Colon (tissue), 2 donors: ENCODE results near the gene VWA8.
A peak's percentile ranks its signal among the peaks of the same experiment; 100 is the strongest.
"Not testable (repeated sequence)": the region's sequence is repeated elsewhere in the genome, so short reads cannot be mapped to it uniquely, and the experiment has no call there.

Experiments
- FAIRE-seq: peaks from 2 replicates; lab custom pipeline; 2012; peaks lifted over from hg19 to GRCh38; lab: Jason Lieb, UNC
- donor health status: control.
- donor health status: control.

The VWA8 gene

DNA sequence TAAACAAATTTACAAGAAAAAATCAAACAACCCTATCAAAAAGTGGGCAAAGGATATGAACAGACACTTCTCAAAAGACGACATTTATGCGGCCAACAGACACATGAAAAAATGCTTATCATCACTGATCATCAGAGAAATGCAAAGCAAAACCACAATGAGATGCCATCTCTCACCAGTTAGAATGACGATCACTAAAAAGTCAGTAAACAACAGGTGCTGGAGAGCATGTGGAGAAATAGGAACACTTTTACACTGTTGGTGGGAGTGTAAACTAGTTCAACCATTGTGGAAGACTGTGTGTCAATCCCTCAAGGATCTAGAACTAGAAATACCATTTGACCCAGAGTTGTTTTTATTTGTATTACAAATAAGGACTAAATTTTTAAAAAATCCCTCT, 215.4 kb downstream of the VWA8 start:
- not testable (repeated sequence) for FAIRE-seq

DNA sequence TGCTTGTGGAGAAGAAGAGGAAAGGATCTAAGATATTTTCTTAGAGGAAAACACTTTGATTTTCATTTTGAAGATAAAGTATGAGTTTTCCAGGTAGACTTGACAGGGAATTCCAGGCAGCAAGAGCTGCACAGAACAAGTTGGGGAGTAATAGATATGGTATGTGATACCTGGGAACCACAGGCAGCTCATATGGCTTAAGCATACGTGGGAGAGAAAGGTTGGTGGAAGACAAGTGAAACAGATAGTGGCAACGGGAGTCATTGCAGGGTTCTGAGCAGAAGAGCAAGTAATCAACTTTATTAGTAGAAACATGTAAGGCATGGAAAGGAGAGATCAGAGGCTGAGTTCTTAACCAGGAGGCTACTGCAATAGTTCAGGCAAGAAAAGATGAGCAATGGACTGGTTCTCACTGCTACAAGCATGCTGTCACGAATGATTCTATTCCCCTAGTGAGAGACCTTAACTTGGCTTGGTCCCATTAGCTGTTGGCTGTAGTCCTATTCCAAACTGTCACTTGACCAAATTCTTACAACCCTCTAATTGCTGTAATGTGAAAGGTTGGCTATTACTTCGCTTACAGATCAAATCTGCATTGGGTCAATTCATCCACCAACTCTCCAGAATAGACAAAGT, 217.9 kb downstream of the VWA8 start:
- FAIRE-seq = no peak

DNA sequence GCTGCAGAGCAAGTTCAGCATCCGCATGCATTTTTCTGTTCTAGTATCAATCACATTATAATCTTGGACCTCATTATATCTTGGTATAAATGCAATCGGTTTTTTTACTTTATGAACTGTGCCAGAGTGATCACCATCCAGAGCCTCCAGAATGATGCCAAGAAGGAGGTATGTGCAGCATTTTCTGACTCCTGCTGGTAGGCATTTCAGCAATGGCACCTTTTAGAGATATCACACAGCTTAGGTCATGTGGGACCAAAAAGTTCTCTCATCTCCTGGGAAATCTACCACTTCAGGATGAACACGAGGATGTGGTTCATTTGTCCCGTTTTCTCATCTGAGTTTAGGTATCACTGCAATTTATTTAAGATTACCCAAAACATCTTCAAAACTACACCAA, 220.4 kb downstream of the VWA8 start:
- FAIRE-seq = no peak

DNA sequence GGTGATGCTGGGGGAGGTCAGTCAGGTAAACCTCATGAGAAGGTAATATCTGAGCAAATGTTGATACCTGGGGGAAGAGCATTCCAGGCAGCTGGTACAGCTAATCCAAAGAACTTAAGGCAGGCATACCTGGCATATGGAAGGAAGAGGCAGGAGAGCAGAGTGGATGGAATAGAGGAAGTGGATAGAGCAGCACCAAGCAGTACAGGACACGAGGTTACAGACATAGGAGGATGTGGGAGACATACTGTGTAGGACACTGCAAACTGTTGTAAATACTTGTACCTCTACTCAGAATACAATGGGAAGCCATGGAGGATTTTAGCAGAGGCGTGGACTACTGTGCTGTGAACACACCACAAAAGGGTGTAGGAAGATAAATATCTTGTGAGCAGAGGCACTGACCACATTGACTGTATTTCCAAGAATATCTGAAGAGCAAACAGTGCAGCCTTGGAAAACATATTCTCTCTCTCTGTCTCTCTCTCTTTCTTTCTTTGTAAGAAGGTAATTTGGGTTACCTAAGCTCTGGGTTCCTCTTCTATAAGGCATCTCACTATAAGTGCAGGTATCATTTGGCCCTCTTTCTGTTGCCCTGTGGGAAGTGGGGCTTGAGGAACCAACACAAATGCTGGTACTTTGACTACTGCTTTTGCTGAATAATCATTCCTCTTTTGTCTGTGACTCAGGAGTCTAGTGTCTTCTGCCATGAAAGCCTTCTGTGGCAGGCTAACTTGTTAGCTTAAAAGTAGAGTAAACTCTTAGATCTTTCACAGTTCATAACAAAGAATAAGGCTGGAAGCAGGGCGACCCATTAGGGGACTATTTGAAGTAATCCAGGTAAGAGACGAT, 238.0 kb downstream of the VWA8 start:
- no peak for FAIRE-seq

DNA sequence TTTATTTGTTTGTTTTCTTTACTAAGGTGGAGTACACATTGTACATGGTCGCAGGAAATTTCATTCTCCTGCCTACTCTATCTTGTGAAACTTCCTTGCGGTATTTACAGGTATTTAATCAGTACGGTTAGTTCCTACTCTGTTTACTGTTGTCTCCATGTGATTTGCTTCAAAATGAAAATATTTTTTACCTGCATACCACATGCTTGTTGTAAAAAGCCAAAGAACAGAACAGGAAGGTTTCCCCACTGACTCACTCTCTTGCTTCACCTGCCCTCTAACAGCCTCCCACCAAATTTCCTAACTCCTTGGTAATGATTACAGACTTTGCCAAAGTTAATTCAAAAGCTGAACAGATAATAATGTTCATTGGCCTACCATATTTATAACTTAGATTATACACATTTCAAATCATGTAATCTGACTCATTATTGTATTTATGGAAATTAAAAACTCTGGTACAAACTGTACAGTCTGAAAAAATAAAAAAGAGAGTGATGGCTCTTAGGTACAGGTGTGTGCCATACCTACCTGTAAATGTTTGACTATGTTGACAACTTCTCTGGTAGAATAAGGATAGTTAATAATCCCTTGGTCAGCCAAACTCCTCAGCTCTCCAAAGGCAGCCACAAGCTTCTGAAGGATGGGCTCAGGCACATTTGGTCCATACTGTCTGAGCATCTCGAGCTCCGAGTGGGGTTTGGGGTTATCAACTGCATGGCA, 239.9 kb downstream of the VWA8 start:
- no peak for FAIRE-seq

DNA sequence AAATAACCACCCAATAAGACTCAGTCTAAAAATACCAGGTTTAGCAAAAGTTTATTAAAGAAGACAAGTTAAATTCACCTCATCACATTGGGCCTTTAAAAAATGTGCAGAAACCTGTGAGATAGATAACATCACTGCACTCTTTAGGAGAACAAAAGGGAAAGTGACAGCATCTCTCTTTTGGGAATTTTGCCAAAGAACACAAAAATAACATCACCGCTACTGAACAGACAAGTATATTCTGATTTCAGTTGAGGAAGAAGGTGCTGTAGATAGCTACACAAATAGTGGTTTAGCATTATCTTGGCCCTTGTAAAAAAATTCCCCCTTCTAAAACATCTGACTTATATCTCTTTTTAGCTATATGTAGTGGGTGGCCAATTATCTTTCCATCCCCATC, 244.7 kb downstream of the VWA8 start:
- FAIRE-seq = no peak

DNA sequence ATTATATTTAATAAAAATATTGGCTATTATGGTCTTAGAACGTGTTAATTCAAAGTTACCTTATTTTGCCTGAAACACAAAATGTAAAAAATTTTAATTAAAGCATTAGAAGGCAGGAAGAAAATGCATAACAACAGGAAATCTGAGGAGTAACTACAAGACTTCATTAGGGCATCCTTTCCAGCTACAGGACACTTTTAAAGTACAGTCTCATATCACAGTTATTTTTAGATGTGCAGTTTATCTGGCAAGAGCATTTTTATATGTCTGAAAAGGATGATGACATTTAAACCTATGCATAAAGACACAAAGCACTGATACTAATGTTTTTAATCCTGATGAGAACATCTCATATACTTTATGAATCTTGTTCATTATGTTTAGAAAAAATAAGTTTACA, 247.5 kb downstream of the VWA8 start:
- FAIRE-seq = no peak

DNA sequence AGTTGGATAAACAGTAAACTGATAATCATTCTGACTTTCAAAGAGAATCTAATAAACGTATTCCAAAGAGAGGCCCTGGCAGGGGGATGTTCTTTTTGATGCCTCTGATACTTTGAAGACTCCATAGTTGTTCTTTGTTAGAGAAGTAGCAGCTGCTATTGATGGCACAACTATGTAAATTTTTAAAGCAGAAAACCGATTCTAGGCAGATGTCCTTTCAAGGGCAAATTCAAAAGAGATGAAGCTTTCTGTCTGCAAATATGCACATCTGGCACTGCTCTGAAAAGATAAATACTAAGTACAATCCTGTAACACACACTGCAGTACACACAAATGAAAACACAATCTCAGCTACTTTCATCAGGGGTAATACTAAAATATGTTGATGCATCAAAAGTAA, 250.1 kb downstream of the VWA8 start:
- no peak for FAIRE-seq

DNA sequence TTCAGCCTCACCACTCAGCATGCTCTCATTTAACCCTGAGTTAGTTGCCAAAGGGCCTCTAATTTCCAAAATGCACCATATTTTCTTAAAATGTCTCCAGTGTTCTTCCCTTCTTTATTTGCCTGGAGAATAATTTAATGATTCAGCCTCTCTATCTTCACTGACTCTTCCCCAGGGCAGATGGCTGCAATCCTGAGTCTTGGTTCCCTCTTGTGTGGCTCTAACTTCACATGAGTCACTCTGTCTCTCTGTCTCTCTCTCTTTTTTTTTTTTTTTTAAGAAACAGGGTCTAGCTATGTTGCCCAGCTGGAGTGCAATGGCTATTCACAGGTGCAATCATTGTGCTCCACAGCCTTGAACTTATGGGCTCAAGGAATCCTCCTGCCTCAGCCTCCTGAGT, 251.4 kb downstream of the VWA8 start:
- no peak for FAIRE-seq

DNA sequence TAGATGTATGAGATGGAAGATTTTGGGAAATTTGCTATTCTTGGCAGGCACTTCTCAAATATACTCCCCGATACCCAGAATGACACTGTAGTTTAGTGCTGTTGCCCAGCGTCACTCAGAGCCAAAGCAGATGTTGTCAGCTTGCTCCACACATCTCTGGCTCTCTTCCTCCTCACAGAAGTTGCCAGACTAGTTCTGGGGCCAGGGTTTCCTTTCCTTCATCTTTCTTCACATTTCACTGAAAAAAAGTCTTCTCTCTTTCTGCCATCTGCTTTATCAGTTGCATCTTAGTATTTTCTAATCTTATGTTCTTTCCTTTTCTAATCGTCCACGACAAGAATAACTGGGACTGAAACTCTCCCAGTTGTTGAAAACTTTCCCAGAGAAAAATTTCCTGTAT, 252.2 kb downstream of the VWA8 start:
- no peak for FAIRE-seq

DNA sequence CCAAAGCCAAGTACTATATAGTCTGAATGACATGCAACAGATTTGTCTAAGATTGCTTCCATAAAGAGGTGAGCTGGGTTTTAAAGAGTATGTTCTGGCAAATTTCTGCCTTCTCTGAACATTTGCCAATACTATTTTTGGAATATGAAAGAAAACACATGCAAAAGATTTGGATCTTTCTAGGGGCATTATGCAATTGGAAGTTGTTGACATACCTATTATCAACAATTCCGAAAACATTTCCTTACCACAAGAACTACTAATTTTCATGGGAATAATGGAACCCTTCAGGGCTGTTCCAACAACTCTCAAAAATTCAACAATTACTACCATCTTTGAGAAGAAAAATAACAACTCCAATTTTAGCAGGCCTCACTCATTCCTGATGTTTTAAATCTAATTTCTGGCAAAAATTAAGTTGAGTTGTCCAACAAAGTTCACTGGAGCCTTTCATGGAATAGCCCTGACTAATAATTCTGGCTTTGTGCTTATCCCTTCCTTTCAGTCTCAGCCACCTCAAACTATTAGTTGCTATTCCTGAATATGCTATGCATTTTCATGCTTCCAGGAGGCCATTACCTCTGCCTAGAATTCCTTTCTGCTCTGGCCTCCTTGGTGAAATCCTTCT, 253.6 kb downstream of the VWA8 start:
- no peak for FAIRE-seq

DNA sequence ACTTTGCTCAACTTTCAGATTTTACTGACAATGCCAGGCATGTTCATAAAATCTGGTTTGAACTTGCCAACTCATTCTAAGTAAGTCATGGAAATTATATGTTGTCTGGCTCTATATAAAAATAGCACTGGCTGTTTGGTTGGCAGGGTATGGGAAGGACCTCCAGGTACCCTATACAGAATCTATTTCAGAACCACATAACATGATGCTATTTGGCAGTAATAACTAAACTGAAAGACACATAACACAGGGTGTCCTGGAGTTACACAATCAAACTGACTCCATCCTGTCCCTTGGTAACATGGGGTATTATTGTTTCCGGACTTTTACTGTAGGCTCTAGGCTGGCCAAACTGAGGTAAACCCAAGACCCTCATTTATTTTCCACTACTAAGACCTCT, 254.8 kb downstream of the VWA8 start:
- FAIRE-seq = no peak

DNA sequence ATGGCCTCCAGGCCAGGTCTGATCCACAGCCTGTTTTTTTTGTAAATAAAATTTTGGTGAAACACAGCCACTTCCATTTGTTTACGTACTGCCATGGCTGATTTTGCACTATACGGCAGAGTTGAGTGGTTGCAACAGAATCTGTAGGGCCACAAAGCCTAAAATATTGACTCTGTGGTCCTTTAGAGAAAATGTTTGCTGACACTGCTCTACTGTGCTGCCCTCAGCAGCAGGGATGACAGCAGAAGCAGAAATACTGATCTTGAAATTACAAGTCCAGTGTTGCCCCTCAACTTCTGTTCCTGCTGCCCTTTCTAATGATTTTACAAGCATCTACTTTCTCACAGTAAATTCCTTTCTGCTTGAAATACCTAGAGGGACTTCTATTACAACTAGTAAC, 258.4 kb downstream of the VWA8 start:
- no peak for FAIRE-seq

DNA sequence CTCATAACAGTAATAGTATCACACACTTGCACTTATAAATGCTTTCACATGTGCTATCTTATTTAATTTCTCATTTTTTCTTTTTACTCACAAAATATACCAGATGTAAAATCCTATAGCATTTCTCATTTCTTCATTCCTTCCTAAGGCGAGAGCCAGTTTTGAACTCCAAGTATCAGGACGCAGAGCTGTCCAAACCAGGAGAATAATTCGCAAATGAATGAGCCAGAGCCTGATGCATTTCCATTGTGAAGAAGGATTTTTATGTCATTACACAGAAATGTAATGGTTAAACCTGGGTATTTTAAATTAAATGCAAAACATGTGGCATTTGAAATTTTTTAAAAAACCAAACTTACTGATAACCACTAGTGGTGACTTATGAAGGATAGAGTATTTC, 259.2 kb downstream of the VWA8 start:
- no peak for FAIRE-seq

DNA sequence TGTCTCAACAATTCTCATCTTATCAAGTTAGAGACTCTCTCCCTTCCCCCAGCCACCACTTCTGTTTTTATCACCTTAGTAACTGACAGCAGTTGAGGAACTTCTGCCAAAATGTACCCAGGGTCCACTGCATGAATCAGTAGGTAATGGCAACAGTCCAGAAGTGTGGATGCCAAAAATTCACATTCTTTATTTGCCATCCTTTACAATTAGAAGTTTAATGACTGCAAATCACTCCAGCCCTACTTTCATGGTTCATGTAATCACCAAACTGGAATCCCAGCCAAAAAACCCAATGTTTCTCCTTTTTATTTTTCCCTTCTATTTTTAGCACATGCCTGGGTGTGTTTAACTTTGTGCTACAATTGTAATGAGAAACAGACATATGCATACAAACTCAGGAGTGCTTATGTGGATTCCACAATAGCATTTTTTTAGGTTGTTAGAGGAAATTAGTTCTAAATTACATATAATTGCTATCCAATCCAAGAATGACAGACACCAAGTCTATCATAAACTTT, 260.1 kb downstream of the VWA8 start:
- no peak for FAIRE-seq

DNA sequence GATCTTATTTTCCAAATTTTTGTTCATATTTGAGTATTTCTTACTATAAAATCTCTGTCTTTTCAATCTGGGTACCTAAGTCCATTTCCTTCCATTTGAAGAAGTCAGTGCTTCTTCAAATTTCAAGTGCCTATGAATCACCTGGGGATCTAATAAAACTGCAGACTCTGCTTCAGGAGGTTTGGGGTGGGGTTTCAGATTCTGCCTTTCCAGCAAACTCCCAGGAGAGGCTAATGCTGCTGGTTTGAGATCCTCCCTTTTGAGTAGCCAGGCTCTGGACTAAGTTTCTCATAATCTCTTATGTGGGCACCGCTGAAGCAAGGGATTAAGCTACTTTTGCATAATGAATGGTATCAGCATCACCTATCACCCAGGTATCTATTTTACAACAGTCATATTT, 261.1 kb downstream of the VWA8 start:
- FAIRE-seq = no peak

DNA sequence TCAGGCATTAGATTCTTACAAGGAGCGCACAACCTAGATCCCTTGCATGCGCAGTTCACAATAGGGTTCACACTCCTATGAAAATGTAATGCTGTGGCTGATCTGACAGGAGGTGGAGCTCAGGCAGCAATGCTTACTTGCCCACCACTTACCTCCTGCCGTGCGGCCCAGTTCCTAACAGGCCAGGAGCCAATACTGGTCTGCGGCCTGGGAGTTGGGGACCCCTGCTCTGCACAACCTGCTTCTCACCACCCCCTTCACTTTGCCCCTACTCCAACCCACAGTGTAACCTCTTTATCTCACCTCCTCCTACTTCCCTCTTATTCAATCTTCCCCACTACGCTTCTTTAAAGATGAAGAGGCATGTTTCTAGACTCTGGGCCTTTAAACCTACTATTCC, 263.3 kb downstream of the VWA8 start:
- FAIRE-seq = no peak

DNA sequence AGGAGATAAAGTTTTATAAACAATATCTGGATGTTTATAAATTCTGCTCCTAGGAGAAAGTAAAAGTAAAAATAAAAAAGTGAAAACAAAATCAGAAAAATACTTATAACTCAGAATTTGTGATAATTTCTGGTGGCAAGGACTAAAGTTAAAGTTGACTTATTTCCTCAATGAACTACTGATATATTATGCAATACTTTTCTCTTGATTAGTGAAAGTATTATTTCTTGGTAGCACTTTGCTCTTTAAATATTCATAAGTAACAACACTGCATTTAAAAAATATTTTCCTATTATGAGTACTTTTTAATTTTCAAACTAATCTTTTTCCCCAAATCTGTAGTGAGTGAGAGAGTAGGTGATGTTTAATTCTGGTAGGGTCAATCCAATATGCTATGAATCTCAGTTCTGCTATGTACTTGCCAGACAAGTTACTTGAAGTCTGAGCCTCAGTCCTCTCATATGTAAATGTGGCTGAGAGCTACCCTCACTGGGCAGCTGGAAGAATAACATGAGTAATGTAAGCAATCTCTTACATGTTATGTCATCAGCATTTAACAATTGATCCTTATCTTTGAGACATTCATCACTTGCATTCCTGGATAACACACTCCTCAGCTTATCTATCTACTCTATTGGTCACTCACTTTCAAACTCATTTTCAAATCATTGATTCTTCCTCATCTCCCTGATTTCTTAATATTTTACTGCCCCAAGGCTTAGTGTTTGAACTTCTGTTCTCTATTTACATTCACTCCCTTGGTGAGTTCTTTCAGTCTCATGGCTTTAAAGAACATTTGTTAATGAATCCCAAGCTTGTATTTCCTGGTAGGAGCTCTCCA, 264.5 kb downstream of the VWA8 start:
- peak; percentile 10 for FAIRE-seq

DNA sequence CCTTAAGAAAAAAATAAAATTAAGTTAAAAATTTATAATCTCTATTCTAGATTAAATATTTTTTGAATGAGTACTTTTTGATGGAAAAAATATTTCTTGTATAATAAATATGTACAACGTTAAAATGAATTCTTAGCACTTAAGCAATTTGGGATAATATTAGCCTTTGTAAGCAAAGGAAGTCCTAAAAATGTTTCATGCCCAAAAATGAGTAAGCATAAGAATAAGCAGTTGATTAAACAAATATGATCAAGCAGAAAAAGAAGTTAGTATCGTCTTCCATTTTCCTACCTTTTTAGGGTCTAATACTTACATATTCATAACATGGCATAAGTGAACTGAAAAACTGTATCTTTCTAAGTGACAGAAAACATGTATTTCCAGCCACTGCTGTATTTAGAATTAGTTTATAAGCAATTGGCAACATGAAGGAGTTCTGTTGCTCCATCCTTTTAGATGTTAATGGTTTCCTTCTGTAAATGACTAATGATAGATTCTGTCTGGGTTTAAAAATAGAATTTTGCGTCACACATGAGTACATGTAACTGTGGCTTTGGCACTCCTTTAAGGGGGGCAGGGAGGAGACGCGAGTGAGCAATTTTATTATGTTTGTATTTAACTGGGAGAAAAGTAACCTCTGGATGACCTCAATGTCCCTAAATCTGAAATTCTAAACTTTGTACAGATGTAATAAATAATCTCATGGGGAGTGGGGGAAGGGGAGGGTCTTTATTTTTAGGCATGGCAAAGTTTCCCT, 266.2 kb downstream of the VWA8 start:
- no peak for FAIRE-seq

DNA sequence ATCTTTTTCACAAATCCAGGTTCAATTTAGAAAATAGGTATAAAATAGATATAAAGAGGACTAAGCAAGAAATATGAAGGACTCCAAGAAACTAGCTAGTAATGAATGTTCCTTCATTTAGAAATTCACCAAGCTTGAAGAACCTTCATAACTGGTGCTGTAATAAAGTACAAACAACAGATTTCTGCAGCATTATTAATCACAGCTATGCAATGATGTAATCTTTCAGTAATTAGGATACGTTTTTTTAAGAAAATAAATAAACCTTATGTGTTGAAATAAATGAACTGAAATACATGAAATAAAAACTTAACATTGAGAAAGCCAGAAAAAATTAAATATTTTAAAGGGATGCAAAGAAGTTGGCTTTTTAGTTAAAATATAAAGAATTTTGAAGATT, 267.5 kb downstream of the VWA8 start:
- no peak for FAIRE-seq

DNA sequence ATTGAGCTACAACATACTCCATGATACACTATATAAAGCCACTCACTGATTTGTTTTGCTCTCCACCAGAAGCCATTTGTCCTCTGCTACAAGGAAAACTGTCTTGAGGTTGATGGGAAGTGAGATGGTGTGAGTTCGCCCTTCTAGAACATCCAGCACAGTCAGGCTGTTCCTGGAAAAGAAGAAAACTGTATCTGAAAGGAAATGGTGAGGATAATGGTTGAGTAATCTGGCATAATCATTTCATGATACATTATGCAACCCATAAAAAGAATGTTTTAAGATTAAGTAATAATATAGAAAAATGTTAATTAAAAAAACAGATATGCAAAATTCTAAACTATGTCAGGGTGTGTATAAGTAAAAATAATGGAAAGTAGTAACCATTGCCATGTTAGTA, 269.6 kb downstream of the VWA8 start:
- FAIRE-seq = no peak
